ENCODE measurements around the gene NRF1. TPM values are rescaled to one million over a fixed set of nuclear protein-coding genes. Genes with fewer than 3 reads are reported as not detected.

The NRF1 gene
- polyA plus RNA-seq, 1 experiment, result 13.3 TPM

- ChIA-PET CTCF (interaction anchor here (1.0 kb wide), 1 partner anchor 155 kb away, joined by 3 read pairs; no protein-coding TSS in a partner anchor), POLR2A (no interaction called here)
- Histone ChIP-seq H3K27me3 (ENCODE audit: control insufficient read depth, insufficient read depth, low read length) (no peaks in the 10 kb centered on the region), H3K4me3 (ENCODE audit: low read depth, low read length) (no peak overlapping the region), H3K36me3 (ENCODE audit: control insufficient read depth, insufficient read depth, low read length) (no peaks in the 10 kb centered on the region)
- no peak for TF ChIP-seq CTCF (IDR thresholded peaks at IDR 0.05; ENCODE audit: insufficient read depth, low read depth, low read length)
- no peak for DNase-seq (ENCODE audit: low read depth)
These were observed 64.0 kb downstream of the NRF1 start for GRCh38 chr7:129675521-129675920.

- no peak overlapping the region for H3K4me3 ChIP-seq (ENCODE audit: low read depth, low read length)
- no peak for TF ChIP-seq CTCF (IDR thresholded peaks at IDR 0.05; ENCODE audit: insufficient read depth, low read depth, low read length)
- ChIA-PET CTCF (interaction anchor here (1.0 kb wide), 1 partner anchor 154 kb away, joined by 3 read pairs; no protein-coding TSS in a partner anchor), POLR2A (no interaction called here)
- H3K36me3 ChIP-seq (ENCODE audit: control insufficient read depth, insufficient read depth, low read length), result no peaks in the 10 kb centered on the region
- H3K27me3 ChIP-seq (ENCODE audit: control insufficient read depth, insufficient read depth, low read length), result no peaks in the 10 kb centered on the region
- no peak for DNase-seq (ENCODE audit: low read depth)
These were observed 64.7 kb downstream of the NRF1 start for GRCh38 chr7:129676017-129676897.

GRCh38 chr7:129677796-129678195, 66.3 kb downstream of the NRF1 start:
- ChIA-PET POLR2A (no interaction called here), CTCF (no interaction called here)
- H3K27me3 ChIP-seq (ENCODE audit: control insufficient read depth, insufficient read depth, low read length), result no peaks in the 10 kb centered on the region
- no peak overlapping the region for H3K4me3 ChIP-seq (ENCODE audit: low read depth, low read length)
- no peak for TF ChIP-seq CTCF (IDR thresholded peaks at IDR 0.05; ENCODE audit: insufficient read depth, low read depth, low read length)
- no peak for DNase-seq (ENCODE audit: low read depth)
- H3K36me3 ChIP-seq (ENCODE audit: control insufficient read depth, insufficient read depth, low read length), result no peaks in the 10 kb centered on the region

GRCh38 chr7:129678606-129679005, 67.1 kb downstream of the NRF1 start:
- TF ChIP-seq CTCF (IDR thresholded peaks at IDR 0.05; ENCODE audit: insufficient read depth, low read depth, low read length), result no peak
- Histone ChIP-seq H3K4me3 (ENCODE audit: low read depth, low read length) (no peak overlapping the region), H3K36me3 (ENCODE audit: control insufficient read depth, insufficient read depth, low read length) (no peaks in the 10 kb centered on the region), H3K27me3 (ENCODE audit: control insufficient read depth, insufficient read depth, low read length) (no peaks in the 10 kb centered on the region)
- ChIA-PET POLR2A (no interaction called here), CTCF (interaction anchor here (0.6 kb wide), 1 partner anchor 452 kb away, joined by 3 read pairs; no protein-coding TSS in a partner anchor)
- no peak for DNase-seq (ENCODE audit: low read depth)

- ChIA-PET POLR2A (no interaction called here), CTCF (no interaction called here)
- DNase-seq (ENCODE audit: low read depth), result no peak
- H3K36me3 ChIP-seq (ENCODE audit: control insufficient read depth, insufficient read depth, low read length), result no peaks in the 10 kb centered on the region; the same call in 1 of the 2 replicates
- H3K27me3 ChIP-seq (ENCODE audit: control insufficient read depth, insufficient read depth, low read length), result no peaks in the 10 kb centered on the region
- no peak for TF ChIP-seq CTCF (IDR thresholded peaks at IDR 0.05; ENCODE audit: insufficient read depth, low read depth, low read length)
- no peak overlapping the region for H3K4me3 ChIP-seq (ENCODE audit: low read depth, low read length)
These were observed 68.9 kb downstream of the NRF1 start for GRCh38 chr7:129680400-129680799.
